A673 (cell line): ENCODE results near the gene IL12RB1. TPM values are rescaled to one million over a fixed set of nuclear protein-coding genes. Genes with fewer than 3 reads are reported as not detected.

Experiments
- BruUV-seq: library from RNA; stranded (reverse); fragments of 400-500 nt; replicated peaks from 2 replicates; lab custom pipeline; 2021; lab: Mats Ljungman, UMichigan
- CTCF ChIA-PET: fragments of 300-600 bp; sonication (Branson Sonifier 250); formaldehyde crosslinking; loops from one replicate; lab custom pipeline; 2022; ENCODE audit warnings: antibody characterized with exemption; lab: Charles Lee
- POLR2A ChIA-PET: fragments of 300-600 bp; sonication (Branson Sonifier 250); formaldehyde crosslinking; loops from one replicate; lab custom pipeline; 2022; ENCODE audit warnings: antibody characterized with exemption; ENCODE audit not compliant: low non-redundant PET; lab: Charles Lee
- DNase-seq: peaks from one replicate; pipeline ENCODE4 v3.0.0-alpha.2; 2015; ENCODE audit warnings: low spot score
- H3K27ac ChIP-seq: fragments of 200-600 bp; sonication (generic); 2 replicates; pipeline ENCODE4 v1.5.1; 2016; ENCODE audit warnings: mixed run types, low read depth, mild to moderate bottlenecking, mixed read lengths, antibody characterized with exemption, low read length; ENCODE audit not compliant: poor library complexity, severe bottlenecking
- H3K27me3 ChIP-seq: fragments of 200-600 bp; sonication (generic); replicated peaks from 2 replicates; pipeline ENCODE4 v1.6.1; 2017; ENCODE audit warnings: mixed run types, low read depth, mild to moderate bottlenecking, mixed read lengths, antibody characterized with exemption, low read length; ENCODE audit not compliant: insufficient read depth, poor library complexity
- H3K36me3 ChIP-seq: fragments of 200-600 bp; sonication (generic); 2 replicates; pipeline ENCODE4 v1.6.1; 2016; ENCODE audit warnings: mixed run types, mild to moderate bottlenecking, mixed read lengths, antibody characterized with exemption, low read length; ENCODE audit not compliant: insufficient read depth, poor library complexity, severe bottlenecking
- H3K4me1 ChIP-seq: fragments of 200-600 bp; sonication (generic); 2 replicates; pipeline ENCODE4 v1.6.1; 2017; ENCODE audit warnings: mixed run types, mild to moderate bottlenecking, mixed read lengths, antibody characterized with exemption, low read length; ENCODE audit not compliant: insufficient read depth, poor library complexity, severe bottlenecking
- H3K4me3 ChIP-seq: fragments of 200-600 bp; sonication (generic); 2 replicates; pipeline ENCODE4 v1.5.1; 2016; ENCODE audit warnings: low read depth, mixed run types, mild to moderate bottlenecking, mixed read lengths, low read length; ENCODE audit not compliant: poor library complexity, severe bottlenecking
- H3K9me3 ChIP-seq: fragments of 200-600 bp; sonication (generic); 2 replicates; pipeline ENCODE4 v1.6.1; 2016; ENCODE audit warnings: mixed run types, low read depth, mild to moderate bottlenecking, mixed read lengths, antibody characterized with exemption, low read length; ENCODE audit not compliant: poor library complexity, severe bottlenecking
- EZH2 ChIP-seq: fragments of 200-600 bp; sonication (generic); IDR thresholded peaks from 2 replicates; pipeline ENCODE4 v1.6.1; 2017; ENCODE audit warnings: borderline replicate concordance, low read depth, mild to moderate bottlenecking, mixed read lengths, antibody characterized with exemption, low read length; ENCODE audit not compliant: poor library complexity, severe bottlenecking
- intact Hi-C: fragments of 100-400 bp; cut with micrococcal nuclease; formaldehyde crosslinking; loops from one replicate; pipeline ENCODE4 v1.10.0; 2022; ENCODE audit not compliant: unreplicated experiment
- total RNA-seq: library from RNA; stranded (reverse); gene quantifications from 2 replicates; pipeline ENCODE4 v1.2.3, GENCODE V29; 2021
- TF ChIP-seq, protein P1 (sequence below): fragments of 300-800, 200-600 bp; sonication (generic); conservative IDR thresholded peaks from 2 replicates; pipeline ENCODE4 v1.5.1; 2017; ENCODE audit warnings: low read depth, mild to moderate bottlenecking, antibody characterized with exemption, low read length, moderate library complexity, mixed read lengths

IL12RB1 gene
- total RNA-seq, 1 experiment from 2014 or later = not detected

- intact Hi-C loops = no loop called here
- CTCF ChIA-PET = interaction anchor here (0.6 to 0.7 kb wide), 2 partner anchors 124 to 260 kb away, joined by 4 to 5 read pairs; no protein-coding TSS in a partner anchor
Observed at GRCh38 chr19:18062028-18062427, 24.7 kb downstream of the IL12RB1 start.

GRCh38 chr19:18060472-18060871 lies 26.3 kb downstream of the IL12RB1 start:
- no peak for DNase-seq
- ChIA-PET POLR2A (no interaction called here), CTCF (no interaction called here)
- Histone ChIP-seq H3K36me3 (no peaks in the 10 kb centered on the region), H3K27ac (no peak overlapping the region), H3K9me3 (no peaks in the 10 kb centered on the region), H3K4me1 (peaks cover 6% of the 10 kb centered on the region), H3K27me3 (no peaks in the 10 kb centered on the region), H3K4me3 (no peak overlapping the region)
- intact Hi-C loops = no loop called here
- no TSS peak for BruUV-seq
- TF ChIP-seq, protein P1, sequence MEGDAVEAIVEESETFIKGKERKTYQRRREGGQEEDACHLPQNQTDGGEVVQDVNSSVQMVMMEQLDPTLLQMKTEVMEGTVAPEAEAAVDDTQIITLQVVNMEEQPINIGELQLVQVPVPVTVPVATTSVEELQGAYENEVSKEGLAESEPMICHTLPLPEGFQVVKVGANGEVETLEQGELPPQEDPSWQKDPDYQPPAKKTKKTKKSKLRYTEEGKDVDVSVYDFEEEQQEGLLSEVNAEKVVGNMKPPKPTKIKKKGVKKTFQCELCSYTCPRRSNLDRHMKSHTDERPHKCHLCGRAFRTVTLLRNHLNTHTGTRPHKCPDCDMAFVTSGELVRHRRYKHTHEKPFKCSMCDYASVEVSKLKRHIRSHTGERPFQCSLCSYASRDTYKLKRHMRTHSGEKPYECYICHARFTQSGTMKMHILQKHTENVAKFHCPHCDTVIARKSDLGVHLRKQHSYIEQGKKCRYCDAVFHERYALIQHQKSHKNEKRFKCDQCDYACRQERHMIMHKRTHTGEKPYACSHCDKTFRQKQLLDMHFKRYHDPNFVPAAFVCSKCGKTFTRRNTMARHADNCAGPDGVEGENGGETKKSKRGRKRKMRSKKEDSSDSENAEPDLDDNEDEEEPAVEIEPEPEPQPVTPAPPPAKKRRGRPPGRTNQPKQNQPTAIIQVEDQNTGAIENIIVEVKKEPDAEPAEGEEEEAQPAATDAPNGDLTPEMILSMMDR = no peak
- TF ChIP-seq EZH2 = no peak

More at GRCh38 chr19:18062028-18062427, 24.7 kb downstream of the IL12RB1 start:
- peaks cover 6% of the 10 kb centered on the region for H3K4me1 ChIP-seq
- no peaks in the 10 kb centered on the region for H3K9me3 ChIP-seq
- POLR2A ChIA-PET = no interaction called here
- BruUV-seq = no TSS peak
- no peak overlapping the region for H3K27ac ChIP-seq
- no peak for DNase-seq
- H3K36me3 ChIP-seq = no peaks in the 10 kb centered on the region
- no peaks in the 10 kb centered on the region for H3K27me3 ChIP-seq
- TF ChIP-seq, protein P1 = no peak
- TF ChIP-seq EZH2 = no peak
- no peak overlapping the region for H3K4me3 ChIP-seq

GRCh38 chr19:18059902-18060301 lies 26.8 kb downstream of the IL12RB1 start:
- POLR2A ChIA-PET = no interaction called here

More at GRCh38 chr19:18059902-18060301, 26.8 kb downstream of the IL12RB1 start:
- Histone ChIP-seq H3K4me3 (no peak overlapping the region), H3K36me3 (no peaks in the 10 kb centered on the region), H3K4me1 (peaks cover 6% of the 10 kb centered on the region), H3K27ac (no peak overlapping the region), H3K9me3 (no peaks in the 10 kb centered on the region), H3K27me3 (no peaks in the 10 kb centered on the region)
- intact Hi-C loops = loop anchor here (2.0 kb wide), 1 partner anchor 127 kb away; the partner anchor contains the start of gene CCDC124
- no peak for TF ChIP-seq EZH2
- TF ChIP-seq, protein P1 = no peak
- no TSS peak for BruUV-seq
- no peak for DNase-seq
- CTCF ChIA-PET = interaction anchor here (0.6 kb wide), 2 partner anchors 58 to 209 kb away, joined by 3 to 9 read pairs; no protein-coding TSS in a partner anchor
